ENCODE data around the gene SEMA7A. TPM values are rescaled to one million over a fixed set of nuclear protein-coding genes. Genes with fewer than 3 reads are reported as not detected.

Gene SEMA7A
- total RNA-seq, 1 experiment from 2014 or later = 74.9 TPM

DNA sequence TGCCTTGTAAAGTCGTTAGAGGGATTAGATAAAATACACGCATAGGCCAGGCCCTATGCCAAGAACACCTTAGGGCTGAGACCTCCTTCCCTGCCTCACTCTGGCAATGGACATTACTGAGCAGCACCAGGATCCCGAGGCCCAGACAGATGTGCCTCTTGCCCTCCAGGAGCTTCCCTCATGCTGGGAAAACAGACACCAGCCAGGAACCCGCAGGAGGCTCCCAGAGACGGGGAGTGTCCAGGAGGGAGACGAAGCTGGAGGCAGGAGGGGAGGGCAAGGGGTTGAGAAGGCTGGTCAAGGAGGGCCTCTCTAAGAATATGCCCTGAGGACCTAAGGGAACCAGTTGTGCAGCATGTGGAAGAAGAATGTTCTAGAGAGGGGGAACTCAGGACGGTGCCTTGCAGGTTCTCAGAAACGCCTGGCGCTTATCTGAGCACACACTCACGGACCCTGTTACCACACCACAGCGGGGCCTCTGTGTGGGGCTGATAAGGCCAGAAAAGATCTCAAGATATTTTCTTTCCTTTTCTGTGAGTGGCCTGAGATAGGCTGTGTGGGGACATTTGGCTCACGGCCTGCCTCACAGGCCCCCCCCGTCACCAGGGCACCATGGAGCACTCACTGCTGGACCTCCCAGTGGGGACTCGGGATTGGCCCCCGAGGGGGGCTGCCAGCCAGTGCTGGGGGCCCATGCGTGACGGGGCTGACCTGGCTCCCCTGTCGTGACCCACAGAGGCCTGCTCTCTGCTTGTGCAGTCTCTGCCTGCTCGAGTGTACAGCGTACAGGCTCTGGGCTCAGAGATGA lies 44.3 kb downstream of the SEMA7A start:
- DNase-seq = no peak
- Histone ChIP-seq H2AFZ (ENCODE audit: low read length) (no peak overlapping the region), H4K20me1 (ENCODE audit: low read length) (no peaks in the 10 kb centered on the region), H3K27ac (ENCODE audit: low read length) (no peak overlapping the region), H3K9me3 (ENCODE audit: low read length) (no peaks in the 10 kb centered on the region), H3F3A (ENCODE audit: low read length, unreplicated experiment) (peaks cover 5% of the 10 kb centered on the region), H3K9me2 (replicated peaks; ENCODE audit: low read length) (no peaks in the 10 kb centered on the region), H3K4me1 (ENCODE audit: insufficient read depth, low read length) (peaks cover 27% of the 10 kb centered on the region), H3K9ac (ENCODE audit: low read length) (no peak overlapping the region), H3K79me2 (ENCODE audit: low read length) (no peaks in the 10 kb centered on the region), H3K27me3 (ENCODE audit: low read length) (no peaks in the 10 kb centered on the region), H3K4me2 (ENCODE audit: low read length) (no peak overlapping the region), H3K4me3 (ENCODE audit: low read length) (no peak overlapping the region), H3K36me3 (ENCODE audit: low read depth, low read length) (no peaks in the 10 kb centered on the region)
- ATAC-seq = no peak
- POLR2A ChIA-PET (ENCODE audit: unreplicated experiment) = no interaction called here
- TF ChIP-seq EZH2 (IDR thresholded peaks at IDR 0.05; ENCODE audit: low read length, unreplicated experiment) = no peak
- no peak for TF ChIP-seq EZH2phosphoT487 (IDR thresholded peaks at IDR 0.05; ENCODE audit: borderline replicate concordance, low read length)
- intact Hi-C loops (cut with micrococcal nuclease) = loop anchor here (10.0 kb wide), 1 partner anchor 155 kb away; the partner anchor contains the start of gene ARID3B
- no TSS peak for BruUV-seq (replicated peaks)
- CTCF ChIA-PET = no interaction called here

DNA sequence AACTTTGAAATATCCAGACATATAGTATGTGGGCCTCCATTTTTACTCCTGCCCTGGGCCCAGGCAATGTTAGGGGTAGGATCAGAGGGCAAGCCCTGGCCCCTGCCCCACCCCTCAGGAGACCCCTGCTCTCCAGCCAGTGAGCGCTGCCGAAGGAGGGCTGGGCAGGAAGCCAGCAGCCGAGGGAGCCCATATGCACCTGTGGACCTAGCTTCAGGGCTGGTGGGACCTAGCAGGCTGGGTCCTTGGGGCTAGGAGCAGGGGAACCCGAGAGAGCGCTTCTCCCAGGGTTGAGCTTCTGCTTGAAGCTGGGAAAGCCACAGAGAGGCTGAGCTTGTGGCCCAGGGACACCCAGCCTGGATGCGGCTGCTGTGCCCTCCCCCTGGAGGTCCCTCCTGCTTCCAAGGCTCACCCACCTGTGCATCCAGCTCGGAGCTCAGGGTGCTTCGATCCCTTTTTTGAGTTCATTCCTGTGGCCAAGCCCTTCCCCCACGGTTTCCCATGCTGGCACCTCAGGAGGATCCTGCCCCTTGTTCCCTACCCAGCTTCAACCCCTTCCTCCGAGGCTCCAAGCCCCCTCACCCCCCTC lies 45.3 kb downstream of the SEMA7A start:
- H3K36me3 ChIP-seq (ENCODE audit: low read depth, low read length) = no peaks in the 10 kb centered on the region
- intact Hi-C loops (cut with micrococcal nuclease) = loop anchor here (10.0 kb wide), 1 partner anchor 156 kb away; the partner anchor contains the start of gene ARID3B
- ChIA-PET POLR2A (ENCODE audit: unreplicated experiment) (no interaction called here), CTCF (no interaction called here)
- H4K20me1 ChIP-seq (ENCODE audit: low read length) = no peaks in the 10 kb centered on the region
- H2AFZ ChIP-seq (ENCODE audit: low read length) = no peak overlapping the region
- H3K9ac ChIP-seq (ENCODE audit: low read length) = no peak overlapping the region
- no TSS peak for BruUV-seq (replicated peaks)
- no peak for DNase-seq
- TF ChIP-seq, protein P1, sequence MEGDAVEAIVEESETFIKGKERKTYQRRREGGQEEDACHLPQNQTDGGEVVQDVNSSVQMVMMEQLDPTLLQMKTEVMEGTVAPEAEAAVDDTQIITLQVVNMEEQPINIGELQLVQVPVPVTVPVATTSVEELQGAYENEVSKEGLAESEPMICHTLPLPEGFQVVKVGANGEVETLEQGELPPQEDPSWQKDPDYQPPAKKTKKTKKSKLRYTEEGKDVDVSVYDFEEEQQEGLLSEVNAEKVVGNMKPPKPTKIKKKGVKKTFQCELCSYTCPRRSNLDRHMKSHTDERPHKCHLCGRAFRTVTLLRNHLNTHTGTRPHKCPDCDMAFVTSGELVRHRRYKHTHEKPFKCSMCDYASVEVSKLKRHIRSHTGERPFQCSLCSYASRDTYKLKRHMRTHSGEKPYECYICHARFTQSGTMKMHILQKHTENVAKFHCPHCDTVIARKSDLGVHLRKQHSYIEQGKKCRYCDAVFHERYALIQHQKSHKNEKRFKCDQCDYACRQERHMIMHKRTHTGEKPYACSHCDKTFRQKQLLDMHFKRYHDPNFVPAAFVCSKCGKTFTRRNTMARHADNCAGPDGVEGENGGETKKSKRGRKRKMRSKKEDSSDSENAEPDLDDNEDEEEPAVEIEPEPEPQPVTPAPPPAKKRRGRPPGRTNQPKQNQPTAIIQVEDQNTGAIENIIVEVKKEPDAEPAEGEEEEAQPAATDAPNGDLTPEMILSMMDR (conservative IDR thresholded peaks at IDR 0.05; ENCODE audit: low read depth, low read length) = no peak
- TF ChIP-seq EZH2 (IDR thresholded peaks at IDR 0.05; ENCODE audit: low read length, unreplicated experiment) (no peak), EZH2phosphoT487 (IDR thresholded peaks at IDR 0.05; ENCODE audit: borderline replicate concordance, low read length) (no peak)
- H3K79me2 ChIP-seq (ENCODE audit: low read length) = no peaks in the 10 kb centered on the region
- no peaks in the 10 kb centered on the region for H3K9me3 ChIP-seq (ENCODE audit: low read length)
- no peak overlapping the region for H3K27ac ChIP-seq (ENCODE audit: low read length)
- no peak overlapping the region for H3K4me3 ChIP-seq (ENCODE audit: low read length)
- no peaks in the 10 kb centered on the region for H3K9me2 ChIP-seq (replicated peaks; ENCODE audit: low read length)
- H3F3A ChIP-seq (ENCODE audit: low read length, unreplicated experiment) = peaks cover 5% of the 10 kb centered on the region
- ATAC-seq = no peak
- no peaks in the 10 kb centered on the region for H3K27me3 ChIP-seq (ENCODE audit: low read length)
- no peak overlapping the region for H3K4me2 ChIP-seq (ENCODE audit: low read length)
- peaks cover 37% of the 10 kb centered on the region for H3K4me1 ChIP-seq (ENCODE audit: insufficient read depth, low read length)

DNA sequence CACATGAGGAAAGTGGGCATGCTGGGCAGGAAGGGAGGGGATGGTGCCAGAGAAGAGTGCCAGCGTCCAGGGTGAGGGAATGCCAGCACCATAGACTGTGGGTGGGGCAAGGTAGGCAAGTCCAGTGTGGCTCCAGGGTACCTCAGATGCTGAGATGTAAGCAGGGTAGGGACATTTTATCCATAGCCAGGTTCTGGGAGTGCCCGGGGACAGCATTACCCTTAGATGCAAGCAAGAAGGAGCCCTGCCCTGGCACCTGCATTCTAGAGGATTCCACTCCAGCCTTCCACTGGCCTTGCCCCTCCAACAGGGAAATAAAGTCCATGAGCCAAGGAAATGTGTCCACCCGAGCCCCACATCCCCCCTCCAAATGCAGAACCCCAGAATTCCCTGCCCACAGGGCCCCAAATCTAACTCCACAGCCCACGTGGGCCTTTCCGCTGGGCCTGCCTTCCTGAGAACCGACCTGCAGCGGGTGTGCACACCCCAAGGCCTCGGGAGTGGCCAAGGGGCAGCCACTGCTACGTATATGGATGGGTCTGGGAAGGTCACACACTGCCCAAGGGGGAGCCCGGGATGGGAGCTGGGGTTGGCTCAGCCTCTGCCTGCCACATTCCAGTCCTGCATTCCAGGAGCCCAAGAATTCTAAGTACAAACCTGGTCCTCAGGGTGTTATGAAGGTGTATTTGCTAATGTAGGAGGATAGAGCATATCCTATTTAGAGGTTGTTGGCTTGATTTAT lies 46.0 kb downstream of the SEMA7A start:
- Histone ChIP-seq H3K9me2 (replicated peaks; ENCODE audit: low read length) (no peaks in the 10 kb centered on the region), H2AFZ (ENCODE audit: low read length) (no peak overlapping the region), H3K4me2 (ENCODE audit: low read length) (no peak overlapping the region), H4K20me1 (ENCODE audit: low read length) (no peaks in the 10 kb centered on the region), H3K27me3 (ENCODE audit: low read length) (no peaks in the 10 kb centered on the region), H3K4me3 (ENCODE audit: low read length) (no peak overlapping the region), H3K4me1 (ENCODE audit: insufficient read depth, low read length) (peaks cover 44% of the 10 kb centered on the region), H3K36me3 (ENCODE audit: low read depth, low read length) (no peaks in the 10 kb centered on the region), H3K79me2 (ENCODE audit: low read length) (no peaks in the 10 kb centered on the region), H3K9ac (ENCODE audit: low read length) (no peak overlapping the region), H3F3A (ENCODE audit: low read length, unreplicated experiment) (peaks cover 5% of the 10 kb centered on the region), H3K9me3 (ENCODE audit: low read length) (no peaks in the 10 kb centered on the region), H3K27ac (ENCODE audit: low read length) (no peak overlapping the region)
- intact Hi-C loops (cut with micrococcal nuclease) = loop anchor here (10.0 kb wide), 1 partner anchor 157 kb away; the partner anchor contains the start of gene ARID3B
- ChIA-PET POLR2A (ENCODE audit: unreplicated experiment) (no interaction called here), CTCF (no interaction called here)
- TF ChIP-seq, protein P1 (conservative IDR thresholded peaks at IDR 0.05; ENCODE audit: low read depth, low read length) = no peak
- no peak for TF ChIP-seq EZH2 (IDR thresholded peaks at IDR 0.05; ENCODE audit: low read length, unreplicated experiment)
- no peak for TF ChIP-seq EZH2phosphoT487 (IDR thresholded peaks at IDR 0.05; ENCODE audit: borderline replicate concordance, low read length)
- ATAC-seq (no peak), DNase-seq (no peak)
- BruUV-seq (replicated peaks) = no TSS peak
